ENCODE results near the gene OOSP3. TPM values are rescaled to one million over a fixed set of nuclear protein-coding genes. Genes with fewer than 3 reads are reported as not detected.

The OOSP3 gene
- total and polyA plus RNA-seq, 2 donors (not counting 3 experiments of a cell fraction or from before 2014, with no cell fraction given), result not detected

DNA sequence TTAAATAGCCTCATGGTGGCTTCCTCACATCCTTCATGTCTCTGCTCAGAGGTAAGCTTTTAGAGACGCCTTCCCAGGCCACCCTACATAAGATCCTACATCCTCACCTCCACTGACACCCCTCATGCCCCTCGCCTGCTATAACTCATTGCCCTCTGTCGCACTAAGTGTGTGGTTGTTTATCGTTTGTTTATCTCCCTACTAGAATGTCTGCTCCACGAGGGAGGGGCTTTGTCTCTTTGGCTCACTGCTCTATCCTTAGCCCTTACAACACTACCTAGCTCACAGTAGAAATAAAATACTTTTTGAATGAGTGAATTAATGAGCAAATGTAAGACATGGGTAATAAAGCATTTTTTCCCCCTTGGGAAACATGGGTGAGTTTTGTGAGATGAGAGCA lies 32.0 kb upstream of the OOSP3 start:
- intact Hi-C loops (cut with micrococcal nuclease), result no loop called here
- TF ChIP-seq POLR2AphosphoS5 (IDR thresholded peaks at IDR 0.05; ENCODE audit: insufficient read depth, low read depth, low read length) (no peak), EZH2 (IDR thresholded peaks at IDR 0.05; ENCODE audit: borderline replicate concordance, low read depth, low read length, severe bottlenecking) (no peak), JUN (IDR thresholded peaks at IDR 0.05; ENCODE audit: borderline replicate concordance, insufficient read depth, insufficient read length, low read depth) (no peak), FOS (IDR thresholded peaks at IDR 0.05; ENCODE audit: borderline replicate concordance, insufficient read depth, low read length) (no peak), POLR2A (IDR thresholded peaks at IDR 0.05; ENCODE audit: low read depth, low read length) (no peak), GATA2 (IDR thresholded peaks at IDR 0.05; ENCODE audit: insufficient read depth, insufficient read length, low read depth, low read length) (no peak), MYC (IDR thresholded peaks at IDR 0.05; ENCODE audit: low read depth, low read length) (no peak)
- TF ChIP-seq, protein P1, sequence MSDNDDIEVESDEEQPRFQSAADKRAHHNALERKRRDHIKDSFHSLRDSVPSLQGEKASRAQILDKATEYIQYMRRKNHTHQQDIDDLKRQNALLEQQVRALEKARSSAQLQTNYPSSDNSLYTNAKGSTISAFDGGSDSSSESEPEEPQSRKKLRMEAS (IDR thresholded peaks at IDR 0.05; ENCODE audit: insufficient read depth, insufficient read length), result no peak
- TF ChIP-seq, protein P2, sequence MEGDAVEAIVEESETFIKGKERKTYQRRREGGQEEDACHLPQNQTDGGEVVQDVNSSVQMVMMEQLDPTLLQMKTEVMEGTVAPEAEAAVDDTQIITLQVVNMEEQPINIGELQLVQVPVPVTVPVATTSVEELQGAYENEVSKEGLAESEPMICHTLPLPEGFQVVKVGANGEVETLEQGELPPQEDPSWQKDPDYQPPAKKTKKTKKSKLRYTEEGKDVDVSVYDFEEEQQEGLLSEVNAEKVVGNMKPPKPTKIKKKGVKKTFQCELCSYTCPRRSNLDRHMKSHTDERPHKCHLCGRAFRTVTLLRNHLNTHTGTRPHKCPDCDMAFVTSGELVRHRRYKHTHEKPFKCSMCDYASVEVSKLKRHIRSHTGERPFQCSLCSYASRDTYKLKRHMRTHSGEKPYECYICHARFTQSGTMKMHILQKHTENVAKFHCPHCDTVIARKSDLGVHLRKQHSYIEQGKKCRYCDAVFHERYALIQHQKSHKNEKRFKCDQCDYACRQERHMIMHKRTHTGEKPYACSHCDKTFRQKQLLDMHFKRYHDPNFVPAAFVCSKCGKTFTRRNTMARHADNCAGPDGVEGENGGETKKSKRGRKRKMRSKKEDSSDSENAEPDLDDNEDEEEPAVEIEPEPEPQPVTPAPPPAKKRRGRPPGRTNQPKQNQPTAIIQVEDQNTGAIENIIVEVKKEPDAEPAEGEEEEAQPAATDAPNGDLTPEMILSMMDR (IDR thresholded peaks at IDR 0.05; ENCODE audit: extremely low read depth in 1 of 2, insufficient read depth in 1 of 2, low read depth in 1 of 2, low read length in 2 of 2), result no peak
- Histone ChIP-seq H3K27me3 (ENCODE audit: control insufficient read depth in 2 of 2, insufficient read depth in 2 of 2, low read length in 2 of 2) (peaks cover 0 to 2% of the 10 kb centered on the region in 2 experiments), H3K4me1 (ENCODE audit: control insufficient read depth, extremely low read depth, insufficient read depth, low read length) (no peaks in the 10 kb centered on the region), H3K4me3 (replicated peaks in 1 of 3; ENCODE audit: insufficient read depth in 1 of 3, low read depth in 1 of 3, low read length in 3 of 3) (no peak overlapping the region), H3K9me3 (replicated peaks; ENCODE audit: control insufficient read depth, insufficient read depth, low read length) (no peaks in the 10 kb centered on the region), H3K9me1 (replicated peaks; ENCODE audit: control insufficient read depth, extremely low read depth, insufficient read depth, low read length) (no peaks in the 10 kb centered on the region), H3K9ac (replicated peaks; ENCODE audit: extremely low read depth, insufficient read depth, low read length) (no peak overlapping the region), H4K20me1 (replicated peaks; ENCODE audit: control insufficient read depth, extremely low read depth, insufficient read depth, low read length) (no peaks in the 10 kb centered on the region), H3K79me2 (ENCODE audit: control insufficient read depth, insufficient read depth, low read length) (no peaks in the 10 kb centered on the region), H3K4me2 (ENCODE audit: insufficient read depth, low read length) (no peak overlapping the region), H3K36me3 (ENCODE audit: control insufficient read depth in 2 of 2, extremely low read depth in 1 of 2, insufficient read depth in 2 of 2, low read length in 2 of 2) (no peaks in the 10 kb centered on the region), H2AFZ (ENCODE audit: low read depth, low read length) (no peak overlapping the region), H3K27ac (ENCODE audit: insufficient read depth, low read depth, low read length) (no peak overlapping the region)
- DNase-seq (ENCODE audit: low read depth, low spot score), result no peak
- ChIA-PET CTCF (interaction anchor here (1.4 kb wide), 1 partner anchor 72 kb away, joined by 7 read pairs; no protein-coding TSS in a partner anchor), POLR2A (no interaction called here)
- dilution Hi-C loops (cut with MboI; ENCODE audit: extremely low pct_ligation_motif_present, low sequenced_read_pairs), result no loop called here
- BruUV-seq (replicated peaks), result no TSS peak
- FAIRE-seq, result no peak

Data from endothelial cell of umbilical vein (primary cell).